Stimulated activated CD4-positive, alpha-beta T cell treated with anti-CD3 and anti-CD28 coated beads, Interleukin-1b, Interleukin-23, amount 100 ng/mL, for 24 hours (primary cell): Measurements from ENCODE around the gene SEC31B.

Source experiments
- DNase-seq, 4 experiments: peaks; one replicate each; pipeline ENCODE4 v3.0.0-alpha.2; 2020; ENCODE audit warnings: low read depth in 4 of 4, low spot score in 1 of 4

SEC31B gene

GRCh38 chr10:100448951-100449350 lies 70.7 kb downstream of the SEC31B start:
- no peak for DNase-seq

- DNase-seq: no peak
These were observed 72.0 kb downstream of the SEC31B start for GRCh38 chr10:100447663-100448062.

GRCh38 chr10:100446130-100446761 lies 73.4 kb downstream of the SEC31B start:
- DNase-seq: no peak

GRCh38 chr10:100442548-100442947 lies 77.1 kb downstream of the SEC31B start:
- DNase-seq: no peak

- DNase-seq: no peak
These were observed 80.9 kb downstream of the SEC31B start for GRCh38 chr10:100438674-100439315.
